Measurements from ENCODE around the gene PTX4.
"Not testable (repeated sequence)": the region's sequence is repeated elsewhere in the genome, so short reads cannot be mapped to it uniquely, and the experiment has no call there.

PTX4 gene

DNA sequence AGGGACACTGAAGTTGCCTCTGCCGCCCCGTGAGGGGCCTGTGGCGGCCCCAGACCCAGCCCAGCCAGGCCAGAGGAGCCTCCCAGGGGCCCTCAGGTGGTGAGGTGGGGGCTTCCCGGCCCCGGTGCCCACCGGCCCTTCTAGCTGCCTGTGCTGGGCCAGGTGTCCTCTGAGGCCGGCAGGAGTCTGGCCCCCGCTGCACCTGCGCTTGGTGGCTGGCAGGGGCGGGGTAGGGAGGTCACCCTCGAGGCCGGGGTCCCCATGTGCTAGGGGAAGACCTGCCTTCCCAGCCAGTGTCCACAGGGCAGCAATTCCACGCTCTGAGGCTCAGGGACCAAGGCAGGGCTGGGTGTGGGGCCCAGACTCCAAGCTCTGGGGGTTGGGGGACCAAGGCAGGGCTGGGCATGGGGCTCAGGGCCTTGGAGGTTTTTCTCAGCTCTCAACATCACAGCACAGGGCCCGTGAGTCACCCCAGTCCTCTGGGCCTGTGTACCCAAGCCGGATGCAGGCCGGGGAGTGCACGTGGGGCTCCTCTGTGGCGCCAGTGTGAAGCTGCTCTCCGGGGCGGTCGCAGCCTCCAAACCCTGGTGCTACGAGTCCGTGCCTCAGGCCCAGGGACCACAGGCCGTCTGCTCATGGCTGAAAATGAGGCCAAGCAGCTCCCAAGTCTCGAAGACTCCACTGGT lies 43.1 kb downstream of the PTX4 start:
- DNase-seq: no peak

GRCh38 chr16:1444730-1445517 lies 43.8 kb downstream of the PTX4 start:
- no peak for DNase-seq

- DNase-seq: no peak
Measured at GRCh38 chr16:1443980-1444729, 44.6 kb downstream of the PTX4 start, which contains the start of gene CCDC154. Gene CCDC154, minus strand, starts transcription at chr16:1444556. Its CDS starts 234 bp downstream, at chr16:1444322.

DNA sequence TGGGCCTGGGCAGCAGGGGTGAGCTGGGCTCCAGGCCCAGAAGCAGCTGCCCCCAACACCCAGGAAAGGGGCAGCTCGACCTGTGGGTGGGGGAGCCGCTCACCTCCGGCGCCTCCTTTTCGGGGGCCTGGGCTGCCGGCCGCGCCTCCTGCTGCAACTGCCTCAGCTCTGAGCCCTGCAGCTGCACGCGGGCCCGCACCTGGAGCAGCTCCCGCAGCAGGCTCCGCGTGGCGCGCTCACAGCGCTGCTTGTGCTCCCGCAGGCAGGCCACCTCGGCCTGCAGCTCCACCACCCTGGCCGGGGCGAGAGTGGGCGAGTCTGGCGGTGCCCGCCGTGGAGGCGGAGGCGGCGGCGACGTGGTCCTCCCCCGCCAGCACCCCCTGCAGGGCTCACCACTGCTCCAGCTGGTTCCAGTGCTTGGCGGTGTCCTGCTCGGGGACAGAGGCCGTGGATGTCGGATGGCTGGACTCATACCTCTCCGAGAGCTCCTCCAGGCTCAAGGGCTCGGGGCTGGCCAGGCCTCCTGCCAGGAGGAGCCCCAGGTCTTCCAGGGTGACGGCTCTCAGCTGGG lies 45.3 kb downstream of the PTX4 start:
- no peak for DNase-seq

- no peak for DNase-seq
Measured at GRCh38 chr16:1442697-1443096, 46.0 kb downstream of the PTX4 start.

DNA sequence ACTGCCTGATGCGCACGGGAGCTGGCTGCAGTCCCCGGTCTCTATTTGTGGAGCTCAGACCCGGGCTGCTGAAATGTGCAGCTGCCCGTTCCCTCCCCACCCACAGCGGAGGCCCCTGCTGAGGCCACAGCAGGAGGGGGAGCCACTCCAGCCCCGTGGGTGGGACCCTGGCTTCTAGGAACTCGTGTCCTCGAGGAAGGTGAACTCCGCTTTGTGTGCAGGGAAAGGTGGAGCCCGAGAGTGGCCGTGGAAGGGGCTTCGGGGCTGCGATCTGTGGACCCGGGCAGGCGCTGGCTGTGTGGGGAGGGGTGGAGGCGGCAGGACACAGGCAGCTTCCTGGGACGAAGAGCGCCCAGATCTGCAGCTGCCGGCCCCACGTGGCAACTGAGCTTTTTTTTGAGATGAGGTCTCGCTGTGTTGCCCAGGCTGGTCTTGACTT lies 47.3 kb downstream of the PTX4 start:
- no peak for DNase-seq

DNA sequence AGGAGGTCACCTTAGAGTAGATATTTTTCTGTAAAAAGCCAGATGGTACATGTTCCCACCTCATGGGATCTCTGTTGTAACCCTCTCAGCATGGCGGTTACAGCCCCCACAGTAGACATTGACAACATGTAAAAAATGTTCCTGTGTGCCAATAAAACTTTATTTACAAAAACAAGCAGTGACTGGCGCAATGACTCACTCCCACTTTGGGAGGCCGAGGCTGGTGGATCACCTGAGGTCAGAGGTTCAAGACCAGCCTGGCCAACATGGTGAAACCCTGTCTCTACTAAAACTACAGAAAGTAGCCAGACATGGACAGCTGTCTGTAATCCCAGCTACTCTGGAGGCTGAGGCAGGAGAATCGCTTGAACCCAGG lies 49.1 kb downstream of the PTX4 start:
- not testable (repeated sequence) for DNase-seq

DNA sequence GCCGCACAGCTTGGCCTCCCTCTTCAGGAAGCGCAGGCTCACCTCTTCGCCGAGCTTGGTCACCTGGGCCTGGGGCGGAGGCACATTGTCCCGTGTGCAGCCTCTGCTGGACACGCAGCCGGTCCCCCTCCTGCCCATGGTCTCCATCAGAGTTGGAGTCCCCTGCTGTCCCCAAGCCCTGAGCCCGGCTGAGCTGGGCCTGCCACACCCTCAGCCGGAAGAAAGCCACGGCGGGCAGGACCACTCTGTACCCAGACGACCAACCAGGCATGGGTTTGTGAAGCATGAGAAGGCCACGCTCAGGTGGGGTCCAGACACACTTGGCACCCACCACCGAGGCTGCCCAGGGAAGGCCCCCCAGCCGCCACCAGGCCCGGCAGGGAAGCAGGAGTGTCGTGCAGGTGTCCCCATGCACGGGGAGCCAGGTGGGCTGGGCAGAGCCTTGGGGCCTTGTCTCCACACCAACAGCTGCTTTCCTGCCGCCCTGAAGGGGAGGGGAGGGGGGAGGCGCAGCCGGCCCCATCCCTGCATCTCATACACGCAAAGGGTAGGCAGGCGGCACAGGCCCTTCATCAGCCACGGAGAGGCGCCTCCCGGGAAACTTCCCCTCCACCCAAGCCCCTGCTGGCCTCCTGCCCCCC lies 49.6 kb downstream of the PTX4 start:
- no peak for DNase-seq

- no peak for DNase-seq
Measured at GRCh38 chr16:1438229-1439057, 50.3 kb downstream of the PTX4 start.

DNA sequence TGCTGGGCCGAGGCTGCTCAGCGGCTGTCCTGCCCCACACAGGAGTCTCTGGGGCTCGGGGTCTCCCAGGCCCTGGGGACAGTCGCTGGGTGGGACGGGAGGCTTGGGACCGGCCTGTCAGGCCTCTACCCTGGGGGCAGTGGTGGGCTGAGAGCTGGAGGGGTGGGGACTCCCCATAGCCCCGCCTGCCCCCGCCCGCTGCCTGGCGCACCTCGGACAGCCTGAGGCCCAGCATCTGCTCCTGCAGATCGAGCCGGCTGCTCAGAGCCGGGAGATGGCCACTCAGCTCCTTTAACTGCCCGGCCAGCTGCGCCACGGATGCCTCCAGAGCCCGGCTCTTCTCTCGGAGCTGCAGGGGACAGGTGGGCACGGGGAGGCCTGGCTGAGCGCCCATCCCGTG lies 51.1 kb downstream of the PTX4 start:
- no peak for DNase-seq

DNA sequence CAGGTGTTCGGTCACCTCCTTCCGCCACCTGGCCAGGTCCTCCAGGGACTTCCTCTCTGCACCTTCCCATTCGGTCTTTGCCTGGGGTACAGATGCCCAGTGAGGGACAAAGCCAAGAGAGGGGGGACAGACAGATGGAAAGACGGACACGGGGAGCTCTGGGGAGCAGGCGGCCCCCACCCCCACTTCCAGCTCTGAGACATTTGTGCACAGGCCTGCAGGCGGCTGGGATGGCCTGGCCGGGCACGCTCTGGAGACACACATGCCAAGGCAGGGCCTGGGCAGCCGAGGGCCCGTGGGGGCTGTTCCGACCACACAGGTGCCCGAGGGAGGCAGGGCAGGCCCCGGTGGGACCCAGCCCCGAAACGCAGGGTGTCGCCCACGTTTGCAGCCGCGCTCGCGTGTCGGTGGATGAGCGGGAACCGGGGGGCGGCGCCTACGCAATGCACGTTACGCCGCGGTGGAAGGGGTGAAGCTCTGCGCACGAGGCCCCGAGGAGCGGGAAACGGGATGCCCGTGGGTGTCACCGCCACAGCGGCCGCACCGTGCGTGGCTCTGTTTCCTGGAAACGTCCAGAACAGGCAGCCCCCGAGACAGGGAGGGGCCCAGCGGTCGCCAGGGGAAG lies 51.9 kb downstream of the PTX4 start:
- DNase-seq: no peak

DNA sequence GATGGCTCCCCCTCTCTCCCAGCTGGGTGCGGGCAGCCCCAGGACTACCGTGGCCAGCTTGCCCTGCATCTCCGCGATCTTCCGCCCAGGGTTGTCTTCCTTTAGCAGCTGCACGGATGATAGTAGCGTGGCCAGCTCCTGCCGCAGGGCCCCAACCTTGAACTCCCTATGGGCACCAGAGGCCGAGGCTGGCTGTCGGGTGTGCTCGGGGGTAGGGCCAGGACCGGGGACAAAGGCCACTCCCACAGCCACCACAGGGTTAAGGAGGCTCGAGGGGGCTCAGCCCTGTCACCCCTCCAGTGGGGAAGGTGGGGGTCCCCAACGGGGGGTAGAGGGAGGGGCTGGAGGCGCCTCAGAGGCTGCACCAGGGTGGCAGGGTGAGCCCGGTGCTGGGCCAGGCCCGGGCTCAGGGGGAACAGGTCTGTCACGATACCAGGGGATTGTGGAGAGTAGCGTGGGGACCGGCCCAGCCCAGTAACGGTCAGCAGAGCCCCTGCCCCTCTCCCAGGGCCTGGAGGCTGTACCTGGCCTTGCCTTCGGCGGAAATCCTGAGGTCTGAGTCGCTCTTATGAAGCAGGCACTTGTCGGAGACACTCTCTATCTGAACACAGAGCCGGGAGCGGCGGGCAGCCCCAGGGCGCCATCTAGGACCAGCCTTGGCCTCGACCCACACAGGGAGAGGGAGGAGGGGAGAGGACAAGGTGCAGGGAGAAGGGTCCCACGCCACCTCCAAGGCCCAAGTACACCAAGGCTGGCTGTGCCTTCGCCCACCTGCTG lies 52.6 kb downstream of the PTX4 start:
- DNase-seq: no peak

All from nucleus accumbens (tissue), 56 donors.